Keratinocyte (primary cell): Measurements from ENCODE around the gene TMEM205. TPM values are rescaled to one million over a fixed set of nuclear protein-coding genes. Genes with fewer than 3 reads are reported as not detected.

Source experiments
- DNase-seq: peaks from one replicate; pipeline ENCODE4 v3.0.0-alpha.2; 2011; ENCODE audit warnings: low read depth, missing footprints, low spot score
- FAIRE-seq: peaks from 2 replicates; lab custom pipeline; 2011; peaks lifted over from hg19 to GRCh38; lab: Jason Lieb, UNC
- H2AFZ ChIP-seq: 2 replicates; pipeline ENCODE4 v1.6.0; 2012; ENCODE audit warnings: low read length, control low read depth, inconsistent platforms; ENCODE audit not compliant: control insufficient read depth
- H3K27ac ChIP-seq: 2 replicates; pipeline ENCODE4 v1.5.1; 2011; ENCODE audit warnings: low read length; ENCODE audit not compliant: control insufficient read depth, insufficient read depth
- H3K27me3 ChIP-seq: 3 replicates; pipeline ENCODE4 v1.6.0; 2011; ENCODE audit warnings: low read length; ENCODE audit not compliant: control insufficient read depth, insufficient read depth; ENCODE audit errors: extremely low read depth
- H3K36me3 ChIP-seq, 2 experiments: 2 replicates in 1 of 2; 3 replicates in 1 of 2; pipeline ENCODE4 v1.5.1; 2011; ENCODE audit warnings: low read length in 2 of 2, mild to moderate bottlenecking in 1 of 2; ENCODE audit not compliant: control insufficient read depth in 2 of 2, insufficient read depth in 2 of 2; ENCODE audit errors: extremely low read depth in 1 of 2
- H3K4me1 ChIP-seq: 3 replicates; pipeline ENCODE4 v1.5.1; 2011; ENCODE audit warnings: low read length; ENCODE audit not compliant: control insufficient read depth, insufficient read depth; ENCODE audit errors: extremely low read depth
- H3K4me2 ChIP-seq: 3 replicates; pipeline ENCODE4 v1.6.0; 2011; ENCODE audit warnings: low read depth, low read length; ENCODE audit not compliant: control insufficient read depth, insufficient read depth; ENCODE audit errors: extremely low read depth
- H3K4me3 ChIP-seq, 3 experiments: fragments of 200-600 bp in 1 of 3; sonication (generic) in 1 of 3; 2 replicates in 2 of 3; 3 replicates in 1 of 3; pipeline ENCODE4 v1.5.1; 2011 to 2016; ENCODE audit warnings: low read length in 3 of 3, mild to moderate bottlenecking in 3 of 3, control low read depth in 2 of 3, inconsistent platforms in 1 of 3, low read depth in 1 of 3, mixed read lengths in 1 of 3, mixed run types in 1 of 3, moderate library complexity in 1 of 3; ENCODE audit not compliant: control insufficient read depth in 2 of 3, insufficient read depth in 2 of 3; ENCODE audit errors: extremely low read depth in 1 of 3
- H3K79me2 ChIP-seq: 2 replicates; pipeline ENCODE4 v1.6.0; 2012; ENCODE audit warnings: low read length; ENCODE audit not compliant: control insufficient read depth, insufficient read depth
- H3K9ac ChIP-seq: 3 replicates; pipeline ENCODE4 v1.6.0; 2011; ENCODE audit warnings: low read length; ENCODE audit not compliant: control insufficient read depth, insufficient read depth; ENCODE audit errors: extremely low read depth
- H3K9me1 ChIP-seq: 3 replicates; pipeline ENCODE4 v1.6.0; 2011; ENCODE audit warnings: low read length; ENCODE audit not compliant: control insufficient read depth, insufficient read depth; ENCODE audit errors: extremely low read depth
- H3K9me3 ChIP-seq: 2 replicates; pipeline ENCODE4 v1.5.1; 2012; ENCODE audit warnings: low read depth, low read length; ENCODE audit not compliant: control insufficient read depth
- H4K20me1 ChIP-seq: 3 replicates; pipeline ENCODE4 v1.6.0; 2011; ENCODE audit warnings: low read length; ENCODE audit not compliant: control insufficient read depth, insufficient read depth; ENCODE audit errors: extremely low read depth
- EZH2 ChIP-seq: IDR thresholded peaks from one replicate; pipeline ENCODE4 v1.6.1; 2012; ENCODE audit warnings: inconsistent platforms, mild to moderate bottlenecking, low read length, moderate library complexity
- dilution Hi-C: fragments of 300-500 bp; cut with MboI; formaldehyde crosslinking; loops from one replicate; pipeline ENCODE4 v1.7.0; 2020; ENCODE audit warnings: low sequenced_read_pairs; ENCODE audit not compliant: extremely low pct_ligation_motif_present
- polyA plus RNA-seq, 5 experiments: library from polyadenylated mRNA; depleted of rRNA in 3 of 5; stranded (reverse) in 3 of 5; stranded (forward) in 1 of 5; unstranded in 1 of 5; fragments of >200 nt; gene quantifications; 1 replicate in 1 of 5; 2 replicates in 3 of 5; 3 replicates in 1 of 5; pipeline versions ENCODE4 v1.2.1 to v1.2.3, GENCODE V29; 2011 to 2012; ENCODE audit warnings: missing spikeins in 2 of 5, low read depth in 1 of 5, low replicate concordance in 1 of 5
- TF ChIP-seq, protein P1 (sequence below), 3 experiments: IDR thresholded peaks in 1 of 3; conservative IDR thresholded peaks in 1 of 3; optimal IDR thresholded peaks in 1 of 3; 2 replicates in 2 of 3; 3 replicates in 1 of 3; pipeline versions ENCODE3 to v1.5.1; 2011; ENCODE audit warnings: low read length in 3 of 3, mild to moderate bottlenecking in 3 of 3, moderate library complexity in 2 of 3, control low read depth in 1 of 3, inconsistent platforms in 1 of 3; ENCODE audit not compliant: insufficient read depth in 2 of 3; ENCODE audit errors: extremely low read depth in 1 of 3

Gene TMEM205
- polyA plus RNA-seq, 1 donor (not counting 4 experiments of a cell fraction or from before 2014, with no cell fraction given) = 65.5 TPM

DNA sequence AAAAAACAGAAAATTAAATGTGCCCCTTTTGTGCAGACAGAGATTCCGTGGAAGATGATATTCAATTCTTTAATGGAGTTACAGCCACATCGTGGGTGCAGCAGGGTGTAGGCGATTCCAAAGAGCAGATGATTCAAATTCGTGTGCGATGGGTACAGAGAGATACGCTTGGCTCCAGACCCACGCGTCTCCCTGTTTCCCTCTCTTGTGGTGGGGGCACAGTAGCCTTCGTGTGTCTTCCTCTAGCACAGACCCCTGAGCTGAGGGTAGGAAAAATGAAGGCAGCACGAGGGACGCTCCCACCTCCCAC, 45.3 kb downstream of the TMEM205 start:
- FAIRE-seq (no peak), DNase-seq (no peak)
- Histone ChIP-seq H2AFZ (no peak overlapping the region), H3K79me2 (no peaks in the 10 kb centered on the region), H3K9me1 (no peaks in the 10 kb centered on the region), H3K4me2 (no peak overlapping the region), H3K27ac (no peak overlapping the region), H3K4me3 (no peak overlapping the region), H4K20me1 (no peaks in the 10 kb centered on the region), H3K9me3 (no peaks in the 10 kb centered on the region), H3K9ac (no peak overlapping the region), H3K36me3 (no peaks in the 10 kb centered on the region), H3K27me3 (peaks cover 3% of the 10 kb centered on the region), H3K4me1 (no peaks in the 10 kb centered on the region)
- dilution Hi-C loops = no loop called here
- TF ChIP-seq, protein P1, sequence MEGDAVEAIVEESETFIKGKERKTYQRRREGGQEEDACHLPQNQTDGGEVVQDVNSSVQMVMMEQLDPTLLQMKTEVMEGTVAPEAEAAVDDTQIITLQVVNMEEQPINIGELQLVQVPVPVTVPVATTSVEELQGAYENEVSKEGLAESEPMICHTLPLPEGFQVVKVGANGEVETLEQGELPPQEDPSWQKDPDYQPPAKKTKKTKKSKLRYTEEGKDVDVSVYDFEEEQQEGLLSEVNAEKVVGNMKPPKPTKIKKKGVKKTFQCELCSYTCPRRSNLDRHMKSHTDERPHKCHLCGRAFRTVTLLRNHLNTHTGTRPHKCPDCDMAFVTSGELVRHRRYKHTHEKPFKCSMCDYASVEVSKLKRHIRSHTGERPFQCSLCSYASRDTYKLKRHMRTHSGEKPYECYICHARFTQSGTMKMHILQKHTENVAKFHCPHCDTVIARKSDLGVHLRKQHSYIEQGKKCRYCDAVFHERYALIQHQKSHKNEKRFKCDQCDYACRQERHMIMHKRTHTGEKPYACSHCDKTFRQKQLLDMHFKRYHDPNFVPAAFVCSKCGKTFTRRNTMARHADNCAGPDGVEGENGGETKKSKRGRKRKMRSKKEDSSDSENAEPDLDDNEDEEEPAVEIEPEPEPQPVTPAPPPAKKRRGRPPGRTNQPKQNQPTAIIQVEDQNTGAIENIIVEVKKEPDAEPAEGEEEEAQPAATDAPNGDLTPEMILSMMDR (optimal IDR thresholded peaks at IDR 0.05 in 1 of 3, IDR thresholded peaks at IDR 0.05 in 1 of 3, conservative IDR thresholded peaks at IDR 0.05 in 1 of 3; ENCODE audit: extremely low read depth in 1 of 3, insufficient read depth in 2 of 3, low read length in 3 of 3) = no peak

DNA sequence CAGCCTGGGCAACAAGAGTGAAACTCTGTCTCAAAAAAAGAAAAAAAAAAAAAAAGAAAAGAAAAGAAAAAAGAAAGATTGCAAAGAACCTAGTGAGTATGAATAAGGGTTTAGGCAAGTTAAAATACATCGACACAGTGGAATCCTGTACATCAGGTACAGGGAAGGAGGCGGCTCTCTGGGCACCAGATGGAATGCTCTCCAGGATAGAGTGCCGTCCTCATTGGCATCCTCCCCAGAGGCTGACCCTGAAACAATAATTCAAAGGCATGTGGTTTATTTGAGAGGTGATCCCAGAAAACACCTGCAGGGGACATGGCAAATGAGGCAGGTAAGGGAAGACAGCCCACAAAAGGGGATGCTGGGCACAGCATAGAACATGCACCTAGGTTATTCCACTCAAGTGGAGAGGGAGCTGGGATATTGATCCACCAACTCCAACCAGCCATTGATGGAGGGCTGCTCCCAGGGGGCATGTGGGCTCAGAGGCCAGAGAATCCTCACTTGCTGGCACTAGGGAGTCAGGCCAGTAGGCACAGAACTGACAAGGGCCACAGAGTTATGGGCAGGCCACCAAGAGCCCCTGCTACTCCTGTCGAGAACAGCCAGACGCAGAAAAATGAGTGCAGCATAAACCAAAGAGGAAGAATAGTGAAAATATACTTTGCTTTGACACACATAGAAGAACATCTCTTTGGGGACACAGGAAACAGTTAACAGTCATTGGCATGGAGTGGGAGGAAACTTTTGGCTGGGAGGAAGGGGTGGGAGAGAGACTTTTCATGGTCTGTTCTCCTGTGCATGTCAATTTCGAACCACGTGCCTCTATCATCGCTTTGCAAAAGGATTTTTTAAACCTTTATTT, 45.9 kb downstream of the TMEM205 start:
- H3K4me2 ChIP-seq = no peak overlapping the region
- no peaks in the 10 kb centered on the region for H3K9me1 ChIP-seq
- no peak overlapping the region for H3K4me3 ChIP-seq
- TF ChIP-seq, protein P1 (optimal IDR thresholded peaks at IDR 0.05 in 1 of 3, IDR thresholded peaks at IDR 0.05 in 1 of 3, conservative IDR thresholded peaks at IDR 0.05 in 1 of 3; ENCODE audit: extremely low read depth in 1 of 3, insufficient read depth in 2 of 3, low read length in 3 of 3) = no peak
- no peak for TF ChIP-seq EZH2
- no peak overlapping the region for H3K27ac ChIP-seq
- no peaks in the 10 kb centered on the region for H3K9me3 ChIP-seq
- H3K27me3 ChIP-seq = peaks cover 3% of the 10 kb centered on the region
- DNase-seq (no peak), FAIRE-seq (no peak)
- no peaks in the 10 kb centered on the region for H3K4me1 ChIP-seq
- H3K9ac ChIP-seq = no peak overlapping the region
- no peaks in the 10 kb centered on the region for H4K20me1 ChIP-seq
- dilution Hi-C loops = no loop called here
- H2AFZ ChIP-seq = no peak overlapping the region
- H3K36me3 ChIP-seq = no peaks in the 10 kb centered on the region
- no peaks in the 10 kb centered on the region for H3K79me2 ChIP-seq
